ENCODE data around the gene PRRX1. TPM values are rescaled to one million over a fixed set of nuclear protein-coding genes. Genes with fewer than 3 reads are reported as not detected.

PRRX1 gene
- total and polyA plus RNA-seq, 9 donors: 31.2 to 80.3 (median 60.8) TPM

GRCh38 chr1:170716835-170717429 lies 53.0 kb downstream of the PRRX1 start:
- Histone ChIP-seq H3K27me3 (no peaks in the 10 kb centered on the region), H3K36me3 (no peaks in the 10 kb centered on the region), H3K9me3 (no peaks in the 10 kb centered on the region), H3K4me3 (no peak overlapping the region), H3K27ac (no peak overlapping the region), H3K4me1 (ENCODE audit: insufficient read depth) (peaks cover 5% of the 10 kb centered on the region)
- TF ChIP-seq POLR2A (IDR thresholded peaks at IDR 0.05) (no peak), EP300 (IDR thresholded peaks at IDR 0.05) (no peak)
- TF ChIP-seq, protein P1, sequence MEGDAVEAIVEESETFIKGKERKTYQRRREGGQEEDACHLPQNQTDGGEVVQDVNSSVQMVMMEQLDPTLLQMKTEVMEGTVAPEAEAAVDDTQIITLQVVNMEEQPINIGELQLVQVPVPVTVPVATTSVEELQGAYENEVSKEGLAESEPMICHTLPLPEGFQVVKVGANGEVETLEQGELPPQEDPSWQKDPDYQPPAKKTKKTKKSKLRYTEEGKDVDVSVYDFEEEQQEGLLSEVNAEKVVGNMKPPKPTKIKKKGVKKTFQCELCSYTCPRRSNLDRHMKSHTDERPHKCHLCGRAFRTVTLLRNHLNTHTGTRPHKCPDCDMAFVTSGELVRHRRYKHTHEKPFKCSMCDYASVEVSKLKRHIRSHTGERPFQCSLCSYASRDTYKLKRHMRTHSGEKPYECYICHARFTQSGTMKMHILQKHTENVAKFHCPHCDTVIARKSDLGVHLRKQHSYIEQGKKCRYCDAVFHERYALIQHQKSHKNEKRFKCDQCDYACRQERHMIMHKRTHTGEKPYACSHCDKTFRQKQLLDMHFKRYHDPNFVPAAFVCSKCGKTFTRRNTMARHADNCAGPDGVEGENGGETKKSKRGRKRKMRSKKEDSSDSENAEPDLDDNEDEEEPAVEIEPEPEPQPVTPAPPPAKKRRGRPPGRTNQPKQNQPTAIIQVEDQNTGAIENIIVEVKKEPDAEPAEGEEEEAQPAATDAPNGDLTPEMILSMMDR (IDR thresholded peaks at IDR 0.05): no peak
- no peak for DNase-seq
- intact Hi-C loops (cut with DNase I): no loop called here
- 18 to 22% (median 20%) methylated on average over 3 of the region's 3 CpGs for WGBS, 3 donors

DNA sequence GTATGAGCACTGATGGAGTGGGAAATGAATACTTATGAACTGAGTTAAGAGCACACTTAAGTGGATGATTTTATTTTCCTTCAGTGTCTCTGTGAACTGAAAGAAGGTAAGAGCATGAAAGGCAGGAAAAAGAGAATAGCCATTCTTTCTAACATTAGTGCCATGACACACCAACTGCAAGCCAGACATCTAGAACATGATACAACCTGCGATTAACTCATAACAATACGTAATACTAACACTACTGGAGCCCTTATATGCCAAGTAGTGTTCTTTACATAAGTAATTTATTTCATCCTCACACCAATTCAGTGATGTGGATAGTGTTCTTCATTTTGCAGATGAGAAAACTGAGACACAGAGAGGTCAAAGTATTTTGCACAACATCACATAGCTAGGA lies 56.7 kb downstream of the PRRX1 start:
- H3K36me3 ChIP-seq: no peaks in the 10 kb centered on the region
- WGBS, 3 donors: 92 to 98% (median 97%) methylated on average over 2 of the region's 2 CpGs
- H3K27ac ChIP-seq: no peak overlapping the region
- no peak for TF ChIP-seq POLR2A (IDR thresholded peaks at IDR 0.05)
- TF ChIP-seq EP300 (IDR thresholded peaks at IDR 0.05): no peak
- TF ChIP-seq, protein P1 (IDR thresholded peaks at IDR 0.05): no peak
- DNase-seq: no peak
- intact Hi-C loops (cut with DNase I): no loop called here
- no peaks in the 10 kb centered on the region for H3K9me3 ChIP-seq
- H3K4me3 ChIP-seq: no peak overlapping the region
- H3K27me3 ChIP-seq: no peaks in the 10 kb centered on the region
- H3K4me1 ChIP-seq (ENCODE audit: insufficient read depth): peaks cover 2% of the 10 kb centered on the region

DNA sequence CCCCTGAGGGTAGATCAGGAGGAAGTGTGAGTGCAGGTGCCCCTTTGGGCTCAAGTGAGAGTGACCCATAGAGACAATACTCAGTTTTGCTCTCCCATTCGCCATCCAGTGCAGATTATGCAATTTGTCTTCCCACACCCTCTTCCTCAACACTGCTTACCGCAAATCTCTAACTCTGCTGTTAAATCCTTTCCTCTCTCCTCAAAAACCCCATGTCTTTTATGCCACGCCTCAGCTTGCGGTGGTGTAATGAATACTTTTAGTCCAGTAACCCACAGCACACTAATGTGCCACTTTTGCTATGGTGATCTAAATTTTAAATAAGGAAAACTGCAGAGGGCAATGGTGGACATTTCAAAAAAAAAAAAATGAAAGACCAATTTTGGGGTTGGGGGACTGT lies 57.7 kb downstream of the PRRX1 start:
- no peak overlapping the region for H3K4me3 ChIP-seq
- TF ChIP-seq EP300 (IDR thresholded peaks at IDR 0.05) (no peak), POLR2A (IDR thresholded peaks at IDR 0.05) (no peak)
- 96 to 97% (median 96%) methylated on average over 4 of the region's 4 CpGs for WGBS, 3 donors
- no peak overlapping the region for H3K27ac ChIP-seq
- H3K4me1 ChIP-seq (ENCODE audit: insufficient read depth): peaks cover 2% of the 10 kb centered on the region
- no peaks in the 10 kb centered on the region for H3K9me3 ChIP-seq
- DNase-seq: no peak
- intact Hi-C loops (cut with DNase I): no loop called here
- H3K36me3 ChIP-seq: no peaks in the 10 kb centered on the region
- H3K27me3 ChIP-seq: no peaks in the 10 kb centered on the region

DNA sequence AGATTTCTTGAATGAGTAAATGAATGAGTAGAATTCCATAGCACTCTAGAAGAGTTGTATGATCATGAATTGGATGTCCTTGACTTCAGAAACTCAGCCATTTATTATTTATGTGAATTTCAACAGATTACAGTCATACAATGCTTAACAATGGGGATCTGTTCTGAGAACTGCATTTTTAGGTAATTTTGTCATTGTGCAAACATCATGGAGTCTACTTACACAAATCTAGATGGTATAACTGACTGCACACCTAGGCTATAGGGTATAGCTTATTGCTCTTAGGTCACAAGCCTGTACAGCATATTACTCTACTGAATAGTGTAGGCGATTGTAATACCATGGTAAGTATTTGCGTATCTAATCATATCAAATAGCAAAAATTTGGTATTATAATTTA lies 59.6 kb downstream of the PRRX1 start:
- intact Hi-C loops (cut with DNase I): no loop called here
- no peak overlapping the region for H3K4me3 ChIP-seq
- no peak overlapping the region for H3K27ac ChIP-seq
- no peak for DNase-seq
- WGBS, 3 donors: 95 to 97% (median 97%) methylated on average over 2 of the region's 2 CpGs
- no peaks in the 10 kb centered on the region for H3K36me3 ChIP-seq
- no peak for TF ChIP-seq EP300 (IDR thresholded peaks at IDR 0.05)
- TF ChIP-seq, protein P1 (IDR thresholded peaks at IDR 0.05): no peak
- no peak for TF ChIP-seq POLR2A (IDR thresholded peaks at IDR 0.05)
- no peaks in the 10 kb centered on the region for H3K4me1 ChIP-seq (ENCODE audit: insufficient read depth)
- no peaks in the 10 kb centered on the region for H3K9me3 ChIP-seq
- no peaks in the 10 kb centered on the region for H3K27me3 ChIP-seq

GRCh38 chr1:170725326-170725725 lies 61.4 kb downstream of the PRRX1 start:
- H3K4me1 ChIP-seq (ENCODE audit: insufficient read depth): no peaks in the 10 kb centered on the region
- intact Hi-C loops (cut with DNase I): no loop called here
- TF ChIP-seq, protein P1 (IDR thresholded peaks at IDR 0.05): no peak
- TF ChIP-seq EP300 (IDR thresholded peaks at IDR 0.05): no peak
- TF ChIP-seq POLR2A (IDR thresholded peaks at IDR 0.05): no peak
- no peak overlapping the region for H3K27ac ChIP-seq
- DNase-seq: no peak
- no peaks in the 10 kb centered on the region for H3K27me3 ChIP-seq
- H3K4me3 ChIP-seq: no peak overlapping the region
- WGBS, 3 donors: 91 to 96% (median 94%) methylated on average over 1 of the region's 1 CpG
- no peaks in the 10 kb centered on the region for H3K36me3 ChIP-seq
- H3K9me3 ChIP-seq: no peaks in the 10 kb centered on the region

Data from ovary (tissue), 9 donors.